Neural progenitor cell (in vitro differentiated cells): ENCODE measurements around the gene MEI1. TPM values are rescaled to one million over a fixed set of nuclear protein-coding genes. Genes with fewer than 3 reads are reported as not detected.
"Not testable (repeated sequence)": the region's sequence is repeated elsewhere in the genome, so short reads cannot be mapped to it uniquely, and the experiment has no call there.

Experiments used
- DNase-seq: peaks from one replicate; pipeline ENCODE4 v3.0.0-alpha.2; 2016; ENCODE audit warnings: low spot score
- H2AFZ ChIP-seq: fragments of 200-600 bp; sonication (generic); replicated peaks from 2 replicates; pipeline ENCODE4 v1.6.1; 2016; ENCODE audit warnings: antibody characterized with exemption
- H3F3A ChIP-seq: fragments of 200-600 bp; sonication (generic); 2 replicates; pipeline ENCODE4 v1.6.1; 2016; ENCODE audit warnings: antibody characterized with exemption, low read depth
- H3K27ac ChIP-seq: fragments of 200-600 bp; sonication (generic); 2 replicates; pipeline ENCODE4 v1.5.1; 2016; ENCODE audit warnings: mild to moderate bottlenecking
- H3K27me3 ChIP-seq: fragments of 200-600 bp; sonication (generic); 2 replicates; pipeline ENCODE4 v1.6.1; 2016; ENCODE audit warnings: mild to moderate bottlenecking, moderate library complexity
- H3K36me3 ChIP-seq: fragments of 200-600 bp; sonication (generic); 2 replicates; pipeline ENCODE4 v1.5.1; 2016
- H3K4me1 ChIP-seq: fragments of 200-600 bp; sonication (generic); 2 replicates; pipeline ENCODE4 v1.6.1; 2016; ENCODE audit warnings: mixed run types
- H3K4me2 ChIP-seq: fragments of 200-600 bp; sonication (generic); 2 replicates; pipeline ENCODE4 v1.6.1; 2016
- H3K4me3 ChIP-seq: fragments of 200-600 bp; sonication (generic); 2 replicates; pipeline ENCODE4 v1.5.1; 2016
- H3K79me2 ChIP-seq: fragments of 200-600 bp; sonication (generic); 2 replicates; pipeline ENCODE4 v1.6.1; 2016; ENCODE audit warnings: low read depth
- H3K9ac ChIP-seq: fragments of 200-600 bp; sonication (generic); 2 replicates; pipeline ENCODE4 v1.6.1; 2016
- H3K9me3 ChIP-seq: fragments of 200-600 bp; sonication (generic); 2 replicates; pipeline ENCODE4 v1.5.1; 2016; ENCODE audit warnings: low read depth
- H4K20me1 ChIP-seq: fragments of 200-600 bp; sonication (generic); 2 replicates; pipeline ENCODE4 v1.6.1; 2016; ENCODE audit warnings: low read depth
- H3K27ac Mint-ChIP-seq: 3 replicates; pipeline ENCODE4 v1.8.0; 2021; ENCODE audit warnings: mixed read lengths
- H3K27me3 Mint-ChIP-seq: 2 replicates; pipeline ENCODE4 v1.8.0; 2022; ENCODE audit warnings: low read depth, mild to moderate bottlenecking, inconsistent platforms, moderate library complexity, mixed read lengths; ENCODE audit not compliant: insufficient read depth
- H3K36me3 Mint-ChIP-seq: 3 replicates; pipeline ENCODE4 v1.8.0; 2021; ENCODE audit warnings: mixed read lengths
- H3K4me1 Mint-ChIP-seq: 3 replicates; pipeline ENCODE4 v1.8.0; 2021; ENCODE audit warnings: mixed read lengths
- H3K4me3 Mint-ChIP-seq: 3 replicates; pipeline ENCODE4 v1.8.0; 2021; ENCODE audit warnings: mild to moderate bottlenecking, moderate library complexity, mixed read lengths
- H3K9me3 Mint-ChIP-seq: 3 replicates; pipeline ENCODE4 v1.8.0; 2020; ENCODE audit warnings: mixed read lengths
- EZH2 ChIP-seq: fragments of 200-600 bp; sonication (generic); IDR thresholded peaks from 2 replicates; pipeline ENCODE4 v1.6.1; 2017; ENCODE audit warnings: antibody characterized with exemption, mild to moderate bottlenecking, moderate library complexity
- EZH2phosphoT487 ChIP-seq: fragments of 200-600 bp; sonication (generic); IDR thresholded peaks from 2 replicates; pipeline ENCODE4 v1.6.1; 2017; ENCODE audit warnings: antibody characterized with exemption
- total RNA-seq: library from RNA; depleted of rRNA; stranded (reverse); fragments of >200 nt; gene quantifications from 2 replicates; pipeline ENCODE4 v1.2.3, GENCODE V29; 2015; ENCODE audit warnings: low replicate concordance
- TF ChIP-seq, protein P1 (sequence below): fragments of 200-600 bp; sonication (generic); IDR thresholded peaks from 2 replicates; pipeline ENCODE4 v1.5.1; 2017; ENCODE audit warnings: antibody characterized with exemption, mild to moderate bottlenecking

The MEI1 gene
- total RNA-seq, 1 donor from 2014 or later: not detected

DNA sequence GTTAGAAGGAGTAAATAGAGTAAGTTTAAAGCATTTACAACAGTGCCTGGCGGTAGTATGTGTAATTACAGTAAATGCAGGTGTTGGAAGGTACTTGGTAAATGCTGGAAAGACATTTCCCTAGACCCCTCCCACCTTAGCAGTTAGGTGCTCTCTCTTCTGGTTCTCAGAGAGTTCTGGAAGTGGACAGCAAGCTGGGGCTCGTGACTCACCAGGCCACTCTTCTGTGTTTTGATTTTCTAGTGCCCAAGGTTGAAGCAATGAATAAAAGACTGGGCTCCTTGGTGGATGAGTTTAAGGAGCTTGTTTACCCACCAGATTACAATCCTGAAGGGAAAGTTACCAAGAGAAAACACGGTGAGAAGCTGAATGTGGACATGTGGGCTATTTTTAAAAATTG lies 38.2 kb upstream of the MEI1 start:
- H3K4me1 ChIP-seq: no peaks in the 10 kb centered on the region
- no peak overlapping the region for H3K27ac ChIP-seq
- no peak overlapping the region for H3K9ac ChIP-seq
- no peaks in the 10 kb centered on the region for H3K9me3 Mint-ChIP-seq
- H3K79me2 ChIP-seq: no peaks in the 10 kb centered on the region
- TF ChIP-seq EZH2 (no peak), EZH2phosphoT487 (no peak)
- TF ChIP-seq, protein P1, sequence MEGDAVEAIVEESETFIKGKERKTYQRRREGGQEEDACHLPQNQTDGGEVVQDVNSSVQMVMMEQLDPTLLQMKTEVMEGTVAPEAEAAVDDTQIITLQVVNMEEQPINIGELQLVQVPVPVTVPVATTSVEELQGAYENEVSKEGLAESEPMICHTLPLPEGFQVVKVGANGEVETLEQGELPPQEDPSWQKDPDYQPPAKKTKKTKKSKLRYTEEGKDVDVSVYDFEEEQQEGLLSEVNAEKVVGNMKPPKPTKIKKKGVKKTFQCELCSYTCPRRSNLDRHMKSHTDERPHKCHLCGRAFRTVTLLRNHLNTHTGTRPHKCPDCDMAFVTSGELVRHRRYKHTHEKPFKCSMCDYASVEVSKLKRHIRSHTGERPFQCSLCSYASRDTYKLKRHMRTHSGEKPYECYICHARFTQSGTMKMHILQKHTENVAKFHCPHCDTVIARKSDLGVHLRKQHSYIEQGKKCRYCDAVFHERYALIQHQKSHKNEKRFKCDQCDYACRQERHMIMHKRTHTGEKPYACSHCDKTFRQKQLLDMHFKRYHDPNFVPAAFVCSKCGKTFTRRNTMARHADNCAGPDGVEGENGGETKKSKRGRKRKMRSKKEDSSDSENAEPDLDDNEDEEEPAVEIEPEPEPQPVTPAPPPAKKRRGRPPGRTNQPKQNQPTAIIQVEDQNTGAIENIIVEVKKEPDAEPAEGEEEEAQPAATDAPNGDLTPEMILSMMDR: no peak
- no peak overlapping the region for H3K4me3 Mint-ChIP-seq
- H3K27me3 Mint-ChIP-seq: peaks cover 2% of the 10 kb centered on the region
- H2AFZ ChIP-seq: no peak overlapping the region
- peaks cover 29% of the 10 kb centered on the region for H3K36me3 Mint-ChIP-seq
- no peak overlapping the region for H3K27ac Mint-ChIP-seq
- no peak for DNase-seq
- H3K9me3 ChIP-seq: no peaks in the 10 kb centered on the region
- no peak overlapping the region for H3K4me3 ChIP-seq
- H3K4me1 Mint-ChIP-seq: no peaks in the 10 kb centered on the region
- peaks cover 63% of the 10 kb centered on the region for H3F3A ChIP-seq
- peaks cover 23% of the 10 kb centered on the region for H3K36me3 ChIP-seq
- H3K4me2 ChIP-seq: no peak overlapping the region
- H3K27me3 ChIP-seq: no peaks in the 10 kb centered on the region
- H4K20me1 ChIP-seq: no peaks in the 10 kb centered on the region

DNA sequence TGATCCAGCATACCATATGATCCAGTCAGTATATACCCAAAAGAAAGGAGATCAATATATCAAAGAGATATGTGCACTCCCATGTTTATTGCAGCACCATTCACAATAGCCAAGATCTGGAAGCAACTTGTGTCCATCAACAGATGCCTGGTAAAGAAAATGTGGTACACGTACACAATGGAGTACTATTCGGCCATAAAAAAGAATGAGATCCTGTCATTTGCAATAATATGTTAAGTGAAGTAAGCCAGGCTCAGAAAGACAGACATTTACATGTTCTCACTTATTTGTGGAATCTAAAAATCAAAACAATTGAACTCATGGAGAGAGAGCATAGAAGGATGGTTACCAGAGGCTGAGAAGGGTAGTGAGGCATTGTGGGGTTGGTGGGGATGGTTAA lies 37.6 kb upstream of the MEI1 start:
- no peaks in the 10 kb centered on the region for H3K9me3 Mint-ChIP-seq
- no peak for DNase-seq
- peaks cover 21% of the 10 kb centered on the region for H3K36me3 ChIP-seq
- no peaks in the 10 kb centered on the region for H3K9me3 ChIP-seq
- TF ChIP-seq, protein P1: no peak
- TF ChIP-seq EZH2 (no peak), EZH2phosphoT487 (no peak)
- no peak overlapping the region for H2AFZ ChIP-seq
- H3K4me1 Mint-ChIP-seq: peaks cover under 1% of the 10 kb centered on the region
- H3K79me2 ChIP-seq: no peaks in the 10 kb centered on the region
- no peak overlapping the region for H3K9ac ChIP-seq
- H3K4me3 Mint-ChIP-seq: no peak overlapping the region
- H3K27me3 ChIP-seq: no peaks in the 10 kb centered on the region
- no peaks in the 10 kb centered on the region for H4K20me1 ChIP-seq
- no peak overlapping the region for H3K27ac ChIP-seq
- peaks cover 63% of the 10 kb centered on the region for H3F3A ChIP-seq
- H3K4me3 ChIP-seq: no peak overlapping the region
- no peaks in the 10 kb centered on the region for H3K4me1 ChIP-seq
- peaks cover 2% of the 10 kb centered on the region for H3K27me3 Mint-ChIP-seq
- H3K36me3 Mint-ChIP-seq: peaks cover 29% of the 10 kb centered on the region
- H3K4me2 ChIP-seq: no peak overlapping the region
- H3K27ac Mint-ChIP-seq: no peak overlapping the region

DNA sequence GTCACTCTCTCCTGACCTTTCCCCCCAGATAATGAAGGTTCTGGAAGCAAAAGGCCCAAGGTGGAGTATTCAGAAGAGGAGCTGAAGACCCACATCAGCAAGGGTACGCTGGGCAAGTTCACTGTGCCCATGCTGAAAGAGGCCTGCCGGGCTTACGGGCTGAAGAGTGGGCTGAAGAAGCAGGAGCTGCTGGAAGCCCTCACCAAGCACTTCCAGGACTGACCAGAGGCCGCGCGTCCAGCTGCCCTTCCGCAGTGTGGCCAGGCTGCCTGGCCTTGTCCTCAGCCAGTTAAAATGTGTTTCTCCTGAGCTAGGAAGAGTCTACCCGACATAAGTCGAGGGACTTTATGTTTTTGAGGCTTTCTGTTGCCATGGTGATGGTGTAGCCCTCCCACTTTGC lies 35.7 kb upstream of the MEI1 start:
- peaks cover 11% of the 10 kb centered on the region for H3K36me3 ChIP-seq
- H3K4me1 ChIP-seq, H3K9me3 Mint-ChIP-seq, H3K4me3 Mint-ChIP-seq, H3K27ac Mint-ChIP-seq, H3K27me3 Mint-ChIP-seq, H3K27ac ChIP-seq, H4K20me1 ChIP-seq, H3K79me2 ChIP-seq, H3K9ac ChIP-seq, H2AFZ ChIP-seq, H3K4me2 ChIP-seq, H3K9me3 ChIP-seq, H3K27me3 ChIP-seq, H3K4me3 ChIP-seq, DNase-seq, H3K4me1 Mint-ChIP-seq: not testable (repeated sequence)
- H3K36me3 Mint-ChIP-seq: peaks cover 21% of the 10 kb centered on the region
- peaks cover 70% of the 10 kb centered on the region for H3F3A ChIP-seq

DNA sequence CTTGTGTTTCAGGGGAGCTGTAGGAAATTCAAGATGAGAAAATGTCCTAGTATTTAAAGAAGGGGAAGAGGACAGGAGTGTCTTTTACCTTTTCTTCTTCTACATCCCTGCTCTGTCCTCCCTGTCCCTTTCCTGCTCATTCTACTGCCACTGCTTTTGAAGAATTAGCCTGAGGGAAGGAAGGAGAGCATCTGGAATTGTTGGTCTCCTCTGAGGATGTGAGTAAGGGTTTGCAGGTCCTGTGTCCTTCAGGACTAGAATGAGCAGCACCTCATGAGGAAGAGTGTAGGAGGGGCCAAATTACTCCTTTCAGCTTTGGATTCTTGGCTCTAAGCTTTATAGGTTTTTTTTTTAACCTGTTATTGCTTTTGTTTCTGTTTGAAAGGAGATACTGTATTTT lies 34.8 kb upstream of the MEI1 start:
- no peak overlapping the region for H3K27ac Mint-ChIP-seq
- Histone ChIP-seq H3K4me3 (no peak overlapping the region), H3K4me2 (no peak overlapping the region), H3K36me3 (peaks cover 11% of the 10 kb centered on the region), H4K20me1 (no peaks in the 10 kb centered on the region), H3F3A (peaks cover 72% of the 10 kb centered on the region), H2AFZ (no peak overlapping the region), H3K79me2 (no peaks in the 10 kb centered on the region), H3K27me3 (no peaks in the 10 kb centered on the region), H3K4me1 (peaks cover 8% of the 10 kb centered on the region), H3K9ac (no peak overlapping the region), H3K27ac (peak overlapping the region; percentile 81), H3K9me3 (no peaks in the 10 kb centered on the region)
- no peak overlapping the region for H3K4me3 Mint-ChIP-seq
- H3K27me3 Mint-ChIP-seq: peaks cover 2% of the 10 kb centered on the region
- no peak for TF ChIP-seq EZH2
- TF ChIP-seq, protein P1: no peak
- TF ChIP-seq EZH2phosphoT487: no peak
- H3K9me3 Mint-ChIP-seq: no peaks in the 10 kb centered on the region
- DNase-seq: no peak
- peaks cover 21% of the 10 kb centered on the region for H3K36me3 Mint-ChIP-seq
- peaks cover 13% of the 10 kb centered on the region for H3K4me1 Mint-ChIP-seq
